WTC11 (cell line): Measurements from ENCODE around the gene SEMA6D.

Experiments used
- CREM ChIP-seq: sonication (generic); formaldehyde crosslinking; IDR thresholded peaks from 2 replicates; pipeline ENCODE4 v1.8.1; 2022; ENCODE audit warnings: mild to moderate bottlenecking, missing genetic modification reagents, moderate library complexity
- ETV6 ChIP-seq: sonication (generic); formaldehyde crosslinking; IDR thresholded peaks from 2 replicates; pipeline ENCODE4 v1.8.1; 2022; ENCODE audit warnings: mild to moderate bottlenecking, missing genetic modification reagents
- FOXP4 ChIP-seq: sonication (generic); formaldehyde crosslinking; IDR thresholded peaks from 2 replicates; pipeline ENCODE4 v1.8.0; 2022; ENCODE audit warnings: mild to moderate bottlenecking, missing genetic modification reagents
- HMGA2 ChIP-seq: fragments of 250-450 bp; sonication (Bioruptor Pico); IDR thresholded peaks from 2 replicates; pipeline ENCODE4 v1.4.0; 2021; ENCODE audit warnings: mild to moderate bottlenecking, moderate library complexity
- HMGXB4 ChIP-seq: sonication (generic); formaldehyde crosslinking; IDR thresholded peaks from 2 replicates; pipeline ENCODE4 v1.8.1; 2023; ENCODE audit warnings: mild to moderate bottlenecking, moderate library complexity, missing genetic modification reagents
- MXD4 ChIP-seq: fragments of 250-450 bp; sonication (Bioruptor Pico); IDR thresholded peaks from 2 replicates; pipeline ENCODE4 v1.8.0; 2021; ENCODE audit warnings: mild to moderate bottlenecking, moderate library complexity, borderline replicate concordance
- NR1H2 ChIP-seq: sonication (generic); formaldehyde crosslinking; IDR thresholded peaks from 2 replicates; pipeline ENCODE4 v1.9.0; 2021; ENCODE audit warnings: mild to moderate bottlenecking, moderate library complexity, missing genetic modification reagents
- TF ChIP-seq, protein P1 (sequence below): fragments of 200-600 bp; IDR thresholded peaks from 2 replicates; pipeline ENCODE4 v1.8.0; 2022; ENCODE audit warnings: antibody characterized with exemption
- TF ChIP-seq, protein P2 (sequence below): sonication (generic); formaldehyde crosslinking; IDR thresholded peaks from 2 replicates; pipeline ENCODE4 v1.8.0; 2022; ENCODE audit warnings: mild to moderate bottlenecking, missing genetic modification reagents

GRCh38 chr15:47756872-47757271 lies 39.6 kb downstream of the SEMA6D start:
- TF ChIP-seq FOXP4 (CRISPR knock-in tag) (no peak), ETV6 (no peak), NR1H2 (CRISPR knock-in tag) (no peak), HMGXB4 (no peak), HMGA2 (CRISPR knock-in tag) (no peak), CREM (no peak), MXD4 (no peak)
- TF ChIP-seq, protein P1, sequence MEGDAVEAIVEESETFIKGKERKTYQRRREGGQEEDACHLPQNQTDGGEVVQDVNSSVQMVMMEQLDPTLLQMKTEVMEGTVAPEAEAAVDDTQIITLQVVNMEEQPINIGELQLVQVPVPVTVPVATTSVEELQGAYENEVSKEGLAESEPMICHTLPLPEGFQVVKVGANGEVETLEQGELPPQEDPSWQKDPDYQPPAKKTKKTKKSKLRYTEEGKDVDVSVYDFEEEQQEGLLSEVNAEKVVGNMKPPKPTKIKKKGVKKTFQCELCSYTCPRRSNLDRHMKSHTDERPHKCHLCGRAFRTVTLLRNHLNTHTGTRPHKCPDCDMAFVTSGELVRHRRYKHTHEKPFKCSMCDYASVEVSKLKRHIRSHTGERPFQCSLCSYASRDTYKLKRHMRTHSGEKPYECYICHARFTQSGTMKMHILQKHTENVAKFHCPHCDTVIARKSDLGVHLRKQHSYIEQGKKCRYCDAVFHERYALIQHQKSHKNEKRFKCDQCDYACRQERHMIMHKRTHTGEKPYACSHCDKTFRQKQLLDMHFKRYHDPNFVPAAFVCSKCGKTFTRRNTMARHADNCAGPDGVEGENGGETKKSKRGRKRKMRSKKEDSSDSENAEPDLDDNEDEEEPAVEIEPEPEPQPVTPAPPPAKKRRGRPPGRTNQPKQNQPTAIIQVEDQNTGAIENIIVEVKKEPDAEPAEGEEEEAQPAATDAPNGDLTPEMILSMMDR, result no peak
- TF ChIP-seq, protein P2, sequence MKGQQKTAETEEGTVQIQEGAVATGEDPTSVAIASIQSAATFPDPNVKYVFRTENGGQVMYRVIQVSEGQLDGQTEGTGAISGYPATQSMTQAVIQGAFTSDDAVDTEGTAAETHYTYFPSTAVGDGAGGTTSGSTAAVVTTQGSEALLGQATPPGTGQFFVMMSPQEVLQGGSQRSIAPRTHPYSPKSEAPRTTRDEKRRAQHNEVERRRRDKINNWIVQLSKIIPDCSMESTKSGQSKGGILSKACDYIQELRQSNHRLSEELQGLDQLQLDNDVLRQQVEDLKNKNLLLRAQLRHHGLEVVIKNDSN (CRISPR knock-in tag), result no peak
